K562 (cell line): ENCODE results near the gene ACBD5. TPM values are rescaled to one million over a fixed set of nuclear protein-coding genes. Genes with fewer than 3 reads are reported as not detected.

Experiments
- E4F1 ChIP-seq: fragments of 250-450 bp; sonication (Bioruptor Pico); IDR thresholded peaks from 2 replicates; pipeline ENCODE4 v1.5.0; 2021; ENCODE audit warnings: mild to moderate bottlenecking, borderline replicate concordance
- ELF2 ChIP-seq: fragments of 250-450 bp; sonication (Bioruptor Pico); IDR thresholded peaks from 2 replicates; pipeline ENCODE4 v1.5.0; 2021; ENCODE audit warnings: mild to moderate bottlenecking
- FOXO4 ChIP-seq: fragments of 450-650 bp; formaldehyde crosslinking; IDR thresholded peaks from 2 replicates; pipeline ENCODE4 v1.4.0; 2020; ENCODE audit warnings: mild to moderate bottlenecking, moderate library complexity
- HIVEP1 ChIP-seq: fragments of 250-450 bp; sonication (Bioruptor Pico); IDR thresholded peaks from 2 replicates; pipeline ENCODE4 v1.4.0; 2020; ENCODE audit warnings: mild to moderate bottlenecking
- NONO ChIP-seq, 2 experiments: fragments of 200-400 bp in 1 of 2; fragments of 450-650 bp in 1 of 2; formaldehyde crosslinking in 1 of 2; IDR thresholded peaks; 2 replicates each; pipeline ENCODE4 v1.6.1; 2017; ENCODE audit warnings: low read depth in 2 of 2, mild to moderate bottlenecking in 2 of 2, moderate library complexity in 2 of 2, low read length in 1 of 2
- NRF1 ChIP-seq, 2 experiments: fragments of 450-650 bp; IDR thresholded peaks in 1 of 2; conservative IDR thresholded peaks in 1 of 2; 2 replicates each; pipeline ENCODE4 v1.6.1; 2014; ENCODE audit warnings: mild to moderate bottlenecking in 2 of 2
- TAF9B ChIP-seq: fragments of 450-650 bp; IDR thresholded peaks from 2 replicates; pipeline ENCODE4 v1.6.1; 2018; ENCODE audit warnings: mild to moderate bottlenecking; ENCODE audit not compliant: partially characterized antibody
- TFAM ChIP-seq: fragments of 250-450 bp; sonication (Bioruptor Pico); conservative IDR thresholded peaks from 2 replicates; pipeline ENCODE4 v1.5.0; 2021; ENCODE audit warnings: mild to moderate bottlenecking, moderate library complexity
- TRIM24 ChIP-seq, 2 experiments: fragments of 450-650 bp; IDR thresholded peaks; 2 replicates each; pipeline ENCODE4 v1.6.1; 2016
- ZNF133 ChIP-seq: fragments of 250-450 bp; sonication (Bioruptor Pico); IDR thresholded peaks from 2 replicates; pipeline ENCODE4 v1.4.0; 2020; ENCODE audit warnings: mild to moderate bottlenecking
- ZNF23 ChIP-seq: fragments of 250-450 bp; sonication (Bioruptor Pico); IDR thresholded peaks from 2 replicates; pipeline ENCODE4 v1.4.0; 2020; ENCODE audit warnings: mild to moderate bottlenecking
- ZNF280B ChIP-seq: fragments of 250-450 bp; sonication (Bioruptor Pico); IDR thresholded peaks from 2 replicates; pipeline ENCODE4 v1.5.1; 2021; ENCODE audit warnings: mild to moderate bottlenecking
- ZNF639 ChIP-seq, 2 experiments: fragments of 200-800 bp in 1 of 2; sonication (Bioruptor generic) in 1 of 2; sonication (generic) in 1 of 2; formaldehyde crosslinking in 1 of 2; IDR thresholded peaks in 1 of 2; conservative IDR thresholded peaks in 1 of 2; 2 replicates each; pipeline versions ENCODE4 v1.5.0 to v1.6.1; 2016 to 2020; ENCODE audit warnings: missing compliant biosample characterization in 1 of 2, missing genetic modification characterization in 1 of 2, missing genetic modification reagents in 1 of 2
- polyA plus RNA-seq, 8 experiments: library from polyadenylated mRNA; depleted of rRNA in 4 of 8; stranded (reverse) in 5 of 8; unstranded in 3 of 8; fragments of >200 nt; fragmentation: Nextera tagmentation in 2 of 8; fragmentation: Illumina TruSeq in 1 of 8; extraction: Ambion mirVana in 2 of 8; extraction: Trizol in 1 of 8; gene quantifications; 2 replicates each; pipeline versions ENCODE4 v1.2.1 to v1.2.3, GENCODE V29; 2011 to 2014; ENCODE audit warnings: inconsistent platforms in 1 of 8, missing spikeins in 1 of 8
- total RNA-seq, 7 experiments: library from RNA; depleted of rRNA in 6 of 7; stranded (reverse); fragments of >200 nt in 6 of 7; fragmentation: Illumina TruSeq in 2 of 7; extraction: Trizol in 2 of 7; gene quantifications; 2 replicates each; pipeline versions ENCODE4 v1.2.1 to v1.2.3, GENCODE V29; 2011 to 2021; ENCODE audit warnings: low replicate concordance in 1 of 7
- TF ChIP-seq, protein P1 (sequence below): fragments of 250-450 bp; sonication (Bioruptor Pico); IDR thresholded peaks from 2 replicates; pipeline ENCODE4 v1.5.0; 2021
- TF ChIP-seq, protein P2 (sequence below): fragments of 250-450 bp; sonication (Bioruptor Pico); IDR thresholded peaks from 2 replicates; pipeline ENCODE4 v1.8.0; 2021; ENCODE audit warnings: moderate library complexity, mild to moderate bottlenecking, inconsistent platforms

The ACBD5 gene
- total and polyA plus RNA-seq, 9 of the 15 experiments (the other 6 are each of a cell fraction or from before 2014, with no cell fraction given): 1.5 to 10.3 (median 7.8) TPM

DNA sequence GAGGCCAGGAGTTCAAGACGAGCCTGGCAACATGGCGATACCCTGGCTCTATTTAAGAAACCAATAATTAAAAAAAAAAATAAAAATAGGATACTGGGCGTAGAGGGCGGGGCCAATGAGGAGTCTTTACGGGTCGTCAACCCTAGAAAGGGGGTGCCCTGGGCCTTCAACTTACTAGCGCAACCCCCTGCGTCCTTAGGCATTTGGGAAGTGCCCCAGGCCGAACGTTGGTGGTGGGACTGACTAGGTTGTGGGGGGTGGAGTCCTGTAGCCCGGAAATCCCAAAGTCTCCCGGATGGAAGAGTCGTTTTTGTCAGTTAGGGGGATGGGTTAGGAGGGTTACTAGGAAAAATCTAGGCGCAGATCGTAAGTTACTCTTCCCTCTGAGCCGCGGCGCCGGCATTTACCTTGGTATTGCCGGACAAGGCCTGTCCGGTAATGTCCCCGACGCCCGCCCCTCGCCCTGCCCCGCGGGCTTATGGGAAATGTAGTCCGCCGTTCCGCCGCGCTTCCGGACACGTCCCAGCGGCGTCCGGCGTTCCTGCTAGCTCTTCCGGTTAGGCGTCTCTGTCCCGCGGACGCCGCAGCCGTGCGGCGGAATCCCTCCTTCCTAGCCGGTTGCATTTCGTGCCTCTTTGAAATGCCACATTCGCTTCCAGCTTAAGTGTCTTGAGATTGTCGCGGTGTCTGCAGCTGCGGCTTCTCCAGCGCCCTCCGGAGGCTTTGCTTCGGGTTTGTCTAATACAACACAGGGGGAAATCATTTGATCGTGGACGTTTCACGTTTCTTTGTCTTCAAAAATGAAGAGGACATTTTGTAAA is 1.3 kb upstream of the ACBD5 start (continued):
- TF ChIP-seq ELF2 (peak; percentile 87), TFAM (CRISPR knock-in tag) (no peak), TRIM24 (IDR thresholded peaks at IDR 0.05) (peak in 1 of 2 experiments; percentile 47; a peak in 1 of 4 replicates), ZNF639 (CRISPR knock-in tag; conservative IDR thresholded peaks at IDR 0.05 in 1 of 2, IDR thresholded peaks at IDR 0.05 in 1 of 2) (peak in 1 of 2 experiments; percentile 91; a peak in 2 of 4 replicates), TAF9B (peak; percentile 50), NONO (IDR thresholded peaks at IDR 0.05; ENCODE audit: low read depth in 2 of 2, low read length in 1 of 2) (no peak), FOXO4 (no peak), NRF1 (conservative IDR thresholded peaks at IDR 0.05 in 1 of 2, IDR thresholded peaks at IDR 0.05 in 1 of 2) (peak; percentile 47 to 63; a peak in 3 of 4 replicates), HIVEP1 (CRISPR knock-in tag) (no peak), ZNF280B (no peak), ZNF23 (CRISPR knock-in tag) (no peak), E4F1 (CRISPR knock-in tag) (no peak), ZNF133 (CRISPR knock-in tag) (no peak)
- TF ChIP-seq, protein P1, sequence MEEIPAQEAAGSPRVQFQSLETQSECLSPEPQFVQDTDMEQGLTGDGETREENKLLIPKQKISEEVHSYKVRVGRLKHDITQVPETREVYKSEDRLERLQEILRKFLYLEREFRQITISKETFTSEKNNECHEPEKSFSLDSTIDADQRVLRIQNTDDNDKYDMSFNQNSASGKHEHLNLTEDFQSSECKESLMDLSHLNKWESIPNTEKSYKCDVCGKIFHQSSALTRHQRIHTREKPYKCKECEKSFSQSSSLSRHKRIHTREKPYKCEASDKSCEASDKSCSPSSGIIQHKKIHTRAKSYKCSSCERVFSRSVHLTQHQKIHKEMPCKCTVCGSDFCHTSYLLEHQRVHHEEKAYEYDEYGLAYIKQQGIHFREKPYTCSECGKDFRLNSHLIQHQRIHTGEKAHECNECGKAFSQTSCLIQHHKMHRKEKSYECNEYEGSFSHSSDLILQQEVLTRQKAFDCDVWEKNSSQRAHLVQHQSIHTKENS (CRISPR knock-in tag): no peak
- TF ChIP-seq, protein P2, sequence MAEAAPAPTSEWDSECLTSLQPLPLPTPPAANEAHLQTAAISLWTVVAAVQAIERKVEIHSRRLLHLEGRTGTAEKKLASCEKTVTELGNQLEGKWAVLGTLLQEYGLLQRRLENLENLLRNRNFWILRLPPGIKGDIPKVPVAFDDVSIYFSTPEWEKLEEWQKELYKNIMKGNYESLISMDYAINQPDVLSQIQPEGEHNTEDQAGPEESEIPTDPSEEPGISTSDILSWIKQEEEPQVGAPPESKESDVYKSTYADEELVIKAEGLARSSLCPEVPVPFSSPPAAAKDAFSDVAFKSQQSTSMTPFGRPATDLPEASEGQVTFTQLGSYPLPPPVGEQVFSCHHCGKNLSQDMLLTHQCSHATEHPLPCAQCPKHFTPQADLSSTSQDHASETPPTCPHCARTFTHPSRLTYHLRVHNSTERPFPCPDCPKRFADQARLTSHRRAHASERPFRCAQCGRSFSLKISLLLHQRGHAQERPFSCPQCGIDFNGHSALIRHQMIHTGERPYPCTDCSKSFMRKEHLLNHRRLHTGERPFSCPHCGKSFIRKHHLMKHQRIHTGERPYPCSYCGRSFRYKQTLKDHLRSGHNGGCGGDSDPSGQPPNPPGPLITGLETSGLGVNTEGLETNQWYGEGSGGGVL (CRISPR knock-in tag): no peak
